ENCODE measurements around the gene VEPH1.

The VEPH1 gene

GRCh38 chr3:157508461-157508860 lies 5.2 kb upstream of the VEPH1 start:
- Histone ChIP-seq H3K27me3 (ENCODE audit: insufficient read depth, poor library complexity, severe bottlenecking) (peaks cover 5% of the 10 kb centered on the region), H3K4me3 (ENCODE audit: severe bottlenecking) (no peak overlapping the region), H3K4me1 (ENCODE audit: insufficient read depth, poor library complexity, severe bottlenecking) (no peaks in the 10 kb centered on the region), H3K9me3 (ENCODE audit: severe bottlenecking) (no peaks in the 10 kb centered on the region), H3K36me3 (ENCODE audit: low read depth) (no peaks in the 10 kb centered on the region), H3K27ac (ENCODE audit: poor library complexity, severe bottlenecking) (no peak overlapping the region)
- ATAC-seq (ENCODE audit: low read depth) (no peak), DNase-seq (ENCODE audit: low spot score) (no peak)
- TF ChIP-seq CTCF (IDR thresholded peaks at IDR 0.05; ENCODE audit: poor library complexity, severe bottlenecking) = no peak

- ATAC-seq (ENCODE audit: low read depth) (no peak), DNase-seq (ENCODE audit: low spot score) (no peak)
- H3K9me3 ChIP-seq (ENCODE audit: severe bottlenecking) = no peaks in the 10 kb centered on the region
- peaks cover 9% of the 10 kb centered on the region for H3K4me1 ChIP-seq (ENCODE audit: insufficient read depth, poor library complexity, severe bottlenecking)
- H3K27ac ChIP-seq (ENCODE audit: poor library complexity, severe bottlenecking) = no peak overlapping the region
- H3K36me3 ChIP-seq (ENCODE audit: low read depth) = no peaks in the 10 kb centered on the region
- H3K27me3 ChIP-seq (ENCODE audit: insufficient read depth, poor library complexity, severe bottlenecking) = no peaks in the 10 kb centered on the region
- no peak overlapping the region for H3K4me3 ChIP-seq (ENCODE audit: severe bottlenecking)
- no peak for TF ChIP-seq CTCF (IDR thresholded peaks at IDR 0.05; ENCODE audit: poor library complexity, severe bottlenecking)
Observed at GRCh38 chr3:157501863-157502262, 1.4 kb downstream of the VEPH1 start.

- H3K4me3 ChIP-seq (ENCODE audit: severe bottlenecking) = no peak overlapping the region
- no peak for TF ChIP-seq CTCF (IDR thresholded peaks at IDR 0.05; ENCODE audit: poor library complexity, severe bottlenecking)
- no peak for DNase-seq (ENCODE audit: low spot score)
- H3K4me1 ChIP-seq (ENCODE audit: insufficient read depth, poor library complexity, severe bottlenecking) = peaks cover 9% of the 10 kb centered on the region
- H3K27me3 ChIP-seq (ENCODE audit: insufficient read depth, poor library complexity, severe bottlenecking) = no peaks in the 10 kb centered on the region
- peak overlapping the region; percentile 40 for H3K27ac ChIP-seq (ENCODE audit: poor library complexity, severe bottlenecking)
- H3K9me3 ChIP-seq (ENCODE audit: severe bottlenecking) = no peaks in the 10 kb centered on the region
- peak; percentile 19; the same call in 1 of the 3 replicates for ATAC-seq (ENCODE audit: low read depth)
- H3K36me3 ChIP-seq (ENCODE audit: low read depth) = no peaks in the 10 kb centered on the region
Observed at GRCh38 chr3:157500232-157500631, 3.0 kb downstream of the VEPH1 start.

- H3K4me1 ChIP-seq (ENCODE audit: insufficient read depth, poor library complexity, severe bottlenecking) = peaks cover 9% of the 10 kb centered on the region
- H3K27ac ChIP-seq (ENCODE audit: poor library complexity, severe bottlenecking) = peak overlapping the region; percentile 40
- ATAC-seq (ENCODE audit: low read depth) = peak; percentile 90
- TF ChIP-seq CTCF (IDR thresholded peaks at IDR 0.05; ENCODE audit: poor library complexity, severe bottlenecking) = no peak
- DNase-seq (ENCODE audit: low spot score) = peak; percentile 73
- no peaks in the 10 kb centered on the region for H3K27me3 ChIP-seq (ENCODE audit: insufficient read depth, poor library complexity, severe bottlenecking)
- no peaks in the 10 kb centered on the region for H3K9me3 ChIP-seq (ENCODE audit: severe bottlenecking)
- peak overlapping the region; percentile 10 for H3K4me3 ChIP-seq (ENCODE audit: severe bottlenecking)
- H3K36me3 ChIP-seq (ENCODE audit: low read depth) = no peaks in the 10 kb centered on the region
Observed at GRCh38 chr3:157499342-157499963, 3.8 kb downstream of the VEPH1 start.

- TF ChIP-seq CTCF (IDR thresholded peaks at IDR 0.05; ENCODE audit: poor library complexity, severe bottlenecking) = no peak
- Histone ChIP-seq H3K4me3 (ENCODE audit: severe bottlenecking) (no peak overlapping the region), H3K36me3 (ENCODE audit: low read depth) (no peaks in the 10 kb centered on the region), H3K4me1 (ENCODE audit: insufficient read depth, poor library complexity, severe bottlenecking) (peaks cover 9% of the 10 kb centered on the region), H3K27me3 (ENCODE audit: insufficient read depth, poor library complexity, severe bottlenecking) (no peaks in the 10 kb centered on the region), H3K27ac (ENCODE audit: poor library complexity, severe bottlenecking) (no peak overlapping the region), H3K9me3 (ENCODE audit: severe bottlenecking) (no peaks in the 10 kb centered on the region)
- ATAC-seq (ENCODE audit: low read depth) = no peak
- DNase-seq (ENCODE audit: low spot score) = no peak
Observed at GRCh38 chr3:157498371-157498770, 4.8 kb downstream of the VEPH1 start.

All from RWPE2 (cell line).